Measurements from ENCODE around the gene DOCK4.

The DOCK4 gene

DNA sequence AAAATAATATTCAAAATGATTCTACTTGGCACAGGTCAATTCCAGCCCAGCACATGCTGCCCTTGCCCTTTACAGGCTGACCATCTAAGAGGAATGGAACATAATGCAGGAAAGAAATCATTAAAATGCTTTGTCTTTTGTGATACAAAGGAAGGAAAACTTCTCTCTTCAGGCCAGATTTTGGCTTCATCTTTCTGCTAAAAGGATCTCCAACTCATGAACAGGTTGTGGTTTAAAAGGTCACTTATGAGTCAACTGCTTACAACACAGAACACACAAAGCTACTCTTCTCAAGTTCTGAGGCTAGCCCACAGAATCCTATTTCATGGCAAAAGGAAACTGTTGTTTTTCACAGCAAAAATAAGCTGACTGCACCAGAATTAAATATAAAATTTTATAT lies 197.1 kb downstream of the DOCK4 start:
- TF ChIP-seq, protein P1, sequence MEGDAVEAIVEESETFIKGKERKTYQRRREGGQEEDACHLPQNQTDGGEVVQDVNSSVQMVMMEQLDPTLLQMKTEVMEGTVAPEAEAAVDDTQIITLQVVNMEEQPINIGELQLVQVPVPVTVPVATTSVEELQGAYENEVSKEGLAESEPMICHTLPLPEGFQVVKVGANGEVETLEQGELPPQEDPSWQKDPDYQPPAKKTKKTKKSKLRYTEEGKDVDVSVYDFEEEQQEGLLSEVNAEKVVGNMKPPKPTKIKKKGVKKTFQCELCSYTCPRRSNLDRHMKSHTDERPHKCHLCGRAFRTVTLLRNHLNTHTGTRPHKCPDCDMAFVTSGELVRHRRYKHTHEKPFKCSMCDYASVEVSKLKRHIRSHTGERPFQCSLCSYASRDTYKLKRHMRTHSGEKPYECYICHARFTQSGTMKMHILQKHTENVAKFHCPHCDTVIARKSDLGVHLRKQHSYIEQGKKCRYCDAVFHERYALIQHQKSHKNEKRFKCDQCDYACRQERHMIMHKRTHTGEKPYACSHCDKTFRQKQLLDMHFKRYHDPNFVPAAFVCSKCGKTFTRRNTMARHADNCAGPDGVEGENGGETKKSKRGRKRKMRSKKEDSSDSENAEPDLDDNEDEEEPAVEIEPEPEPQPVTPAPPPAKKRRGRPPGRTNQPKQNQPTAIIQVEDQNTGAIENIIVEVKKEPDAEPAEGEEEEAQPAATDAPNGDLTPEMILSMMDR (conservative IDR thresholded peaks at IDR 0.05): no peak
- no peak overlapping the region for H3K27ac ChIP-seq

DNA sequence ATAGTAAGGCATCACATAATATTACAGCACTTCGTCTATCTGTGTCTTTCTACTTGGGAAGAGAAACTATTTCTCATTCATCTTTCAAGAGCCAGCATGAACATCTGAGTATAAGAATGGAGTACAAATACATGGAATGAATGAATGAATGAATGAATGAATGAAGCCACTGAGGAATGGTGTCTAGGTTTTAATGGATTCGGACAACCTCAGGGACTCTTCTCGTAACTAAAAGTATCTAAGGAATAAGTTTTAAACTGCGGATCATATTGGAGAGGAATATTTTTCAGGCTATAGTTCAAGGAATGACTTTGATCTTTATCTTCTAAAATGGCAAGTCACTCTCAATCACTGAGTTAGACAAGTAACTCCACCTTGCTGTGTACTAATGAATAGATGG lies 199.0 kb downstream of the DOCK4 start:
- no peak overlapping the region for H3K27ac ChIP-seq
- TF ChIP-seq, protein P1 (conservative IDR thresholded peaks at IDR 0.05): no peak
- TF ChIP-seq ZFX (IDR thresholded peaks at IDR 0.05): no peak

DNA sequence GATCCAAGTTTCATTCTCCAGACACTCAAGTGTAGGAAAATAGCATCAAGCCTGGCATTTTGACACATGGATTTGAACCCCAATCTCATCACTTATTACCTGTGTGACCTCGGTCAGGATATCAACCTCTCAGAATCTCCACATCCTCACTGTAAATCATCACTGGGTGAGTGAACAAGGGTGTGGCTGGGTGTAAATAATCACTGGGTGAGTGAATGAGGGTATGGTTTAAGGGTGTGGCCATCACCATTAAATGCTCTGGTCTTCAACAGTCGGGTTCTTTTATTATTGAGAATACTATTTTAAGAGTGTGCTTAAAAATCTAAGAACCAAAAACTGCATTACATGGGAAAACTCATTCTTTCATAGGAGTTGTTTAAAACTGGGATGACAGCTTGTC lies 200.1 kb downstream of the DOCK4 start:
- no peak for TF ChIP-seq ZFX (IDR thresholded peaks at IDR 0.05)
- TF ChIP-seq, protein P1 (conservative IDR thresholded peaks at IDR 0.05): no peak
- H3K27ac ChIP-seq: no peak overlapping the region

DNA sequence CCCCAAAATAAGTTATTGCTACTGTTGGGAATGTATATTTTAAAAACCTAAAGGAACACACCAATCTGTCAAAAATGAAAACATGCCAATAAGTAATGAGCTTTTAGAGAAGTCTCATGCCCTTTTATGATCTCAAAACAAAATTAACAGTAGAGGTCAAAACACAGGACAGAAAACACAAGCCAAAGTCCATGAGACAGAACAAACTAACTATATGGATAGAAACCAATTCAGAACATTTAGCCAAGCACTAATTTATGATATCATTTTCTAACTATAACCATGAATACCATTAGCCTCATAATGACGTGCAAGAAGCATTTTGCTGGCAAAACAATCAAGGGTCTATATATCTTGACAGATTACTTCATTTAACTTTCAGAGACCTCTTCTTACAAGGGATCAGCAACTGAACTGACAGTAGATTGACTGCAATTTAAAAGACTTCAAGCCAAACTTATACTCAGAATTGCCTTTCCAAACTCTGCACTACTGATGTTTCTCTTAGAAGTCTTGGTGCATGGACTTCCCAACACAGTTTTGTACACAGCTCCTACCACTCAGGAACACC lies 200.9 kb downstream of the DOCK4 start:
- TF ChIP-seq, protein P1 (conservative IDR thresholded peaks at IDR 0.05): no peak
- TF ChIP-seq ZFX (IDR thresholded peaks at IDR 0.05): no peak
- no peak overlapping the region for H3K27ac ChIP-seq

DNA sequence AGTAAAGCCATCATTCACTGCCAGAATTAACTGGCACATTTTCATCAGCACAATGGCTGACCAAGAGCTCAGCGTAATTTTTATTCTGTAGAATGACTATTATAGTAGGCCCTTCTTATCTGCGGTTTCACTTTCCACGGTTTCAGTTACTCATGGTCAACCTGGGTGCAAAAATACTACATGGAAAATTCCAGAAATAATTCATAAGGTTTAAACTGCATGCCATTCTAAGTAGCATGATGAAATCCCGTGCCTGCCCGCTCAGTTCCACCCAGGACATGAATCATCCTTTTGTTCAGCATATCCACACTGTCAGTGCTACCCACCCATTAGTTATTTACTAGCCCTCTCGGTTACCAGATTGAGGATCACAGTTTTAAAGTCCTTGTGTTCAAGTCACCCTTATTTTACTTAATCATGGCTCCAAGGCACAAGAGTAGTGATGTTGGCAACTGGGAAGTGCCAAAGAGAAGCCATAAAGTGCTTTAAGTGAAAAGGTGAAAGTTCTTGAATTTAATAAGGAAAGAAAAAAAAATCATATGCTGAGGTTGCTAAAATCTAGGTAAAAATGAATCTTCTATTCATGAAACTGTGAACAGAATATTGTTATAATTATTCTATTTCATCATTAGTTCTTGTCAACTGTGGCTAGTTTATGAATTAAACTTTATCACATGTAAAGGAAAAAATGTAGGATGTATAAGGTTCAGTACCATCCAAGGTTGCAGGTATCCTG lies 204.9 kb downstream of the DOCK4 start:
- no peak for TF ChIP-seq ZFX (IDR thresholded peaks at IDR 0.05)
- TF ChIP-seq, protein P1 (conservative IDR thresholded peaks at IDR 0.05): no peak
- no peak overlapping the region for H3K27ac ChIP-seq

DNA sequence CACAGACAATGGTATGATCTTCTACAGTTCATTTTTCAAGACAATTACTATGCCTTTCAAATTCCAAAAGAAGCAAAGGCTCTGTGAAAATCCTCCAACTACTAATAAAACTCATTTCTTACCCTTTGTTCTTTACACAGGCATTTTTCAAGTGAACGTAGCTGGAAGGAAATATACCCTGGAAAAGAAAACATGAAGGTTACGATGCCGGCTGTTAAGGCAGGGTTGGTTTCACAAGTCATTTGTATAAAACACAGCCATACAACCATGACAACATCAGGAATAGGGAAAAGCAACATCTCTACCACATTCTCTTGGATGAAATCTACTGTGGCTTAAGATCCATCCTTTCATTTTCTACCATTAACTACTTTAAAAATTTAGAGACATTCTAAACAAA lies 207.9 kb downstream of the DOCK4 start:
- H3K27ac ChIP-seq: no peak overlapping the region
- TF ChIP-seq, protein P1 (conservative IDR thresholded peaks at IDR 0.05): no peak
- no peak for TF ChIP-seq ZFX (IDR thresholded peaks at IDR 0.05)

DNA sequence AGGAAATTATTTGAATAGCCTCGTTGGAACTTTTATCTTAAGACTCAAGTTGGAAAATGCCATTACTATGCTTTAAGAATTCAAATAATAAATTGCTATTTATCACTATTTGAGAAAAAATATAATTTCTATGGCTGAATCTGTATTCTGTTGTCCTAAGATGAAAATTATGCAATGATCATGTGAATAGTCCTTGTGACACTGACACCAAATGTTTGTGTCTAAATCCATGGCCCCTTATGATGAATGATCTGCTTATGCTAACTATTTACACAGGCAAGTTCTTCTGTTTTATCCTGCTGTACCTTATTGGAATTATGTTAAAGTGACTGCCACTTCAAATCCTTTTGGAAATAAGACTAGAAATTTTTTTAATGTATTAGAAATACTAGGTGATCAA lies 208.7 kb downstream of the DOCK4 start:
- H3K27ac ChIP-seq: no peak overlapping the region
- TF ChIP-seq, protein P1 (conservative IDR thresholded peaks at IDR 0.05): no peak
- TF ChIP-seq ZFX (IDR thresholded peaks at IDR 0.05): no peak

Data from C4-2B (cell line).